Heart left ventricle (tissue), 16 donors: ENCODE results near the gene TRERF1. TPM values are rescaled to one million over a fixed set of nuclear protein-coding genes. Genes with fewer than 3 reads are reported as not detected.

Source experiments
- ATAC-seq, 4 donors: fragments of 200-7000 bp; cut with Tn5 transposase; one replicate each; pipeline ENCODE4 v1.9.1; 2020 to 2022; ENCODE audit warnings: moderate library complexity in 4 of 4, mild to moderate bottlenecking in 3 of 4, moderate number of reproducible peaks in 1 of 4
- DNase-seq, 5 donors: peaks; one replicate each; pipeline ENCODE4 v3.0.0-alpha.2; 2020
- H3K27ac ChIP-seq, 12 donors: fragments of 200-600 bp; sonication (generic) in 4 of 12; one replicate each; pipeline versions ENCODE4 v1.5.0 to v1.8.0; 2016 to 2022; ENCODE audit warnings: mild to moderate bottlenecking in 2 of 12
- H3K27me3 ChIP-seq, 9 donors: fragments of 200-600 bp; sonication (generic) in 2 of 9; one replicate each; pipeline versions ENCODE4 v1.5.1 to v1.8.0; 2016 to 2022; ENCODE audit warnings: mild to moderate bottlenecking in 3 of 9
- H3K36me3 ChIP-seq, 9 donors: fragments of 200-600 bp; sonication (generic) in 2 of 9; one replicate each; pipeline versions ENCODE4 v1.5.0 to v1.8.0; 2018 to 2022; ENCODE audit warnings: mild to moderate bottlenecking in 2 of 9
- H3K4me1 ChIP-seq, 12 donors: fragments of 200-600 bp; sonication (generic) in 4 of 12; one replicate each; pipeline versions ENCODE4 v1.5.0 to v1.8.0; 2016 to 2022; ENCODE audit warnings: mild to moderate bottlenecking in 3 of 12
- H3K4me3 ChIP-seq, 12 donors: fragments of 200-600 bp; sonication (generic) in 4 of 12; one replicate each; pipeline versions ENCODE4 v1.5.0 to v1.8.0; 2017 to 2022; ENCODE audit warnings: mild to moderate bottlenecking in 9 of 12, moderate library complexity in 4 of 12
- H3K9me3 ChIP-seq, 12 donors: fragments of 200-600 bp; sonication (generic) in 4 of 12; one replicate each; pipeline versions ENCODE4 v1.5.0 to v1.8.0; 2016 to 2022; ENCODE audit warnings: mild to moderate bottlenecking in 1 of 12
- CTCF ChIP-seq, 12 donors: fragments of 200-600 bp; sonication (generic) in 4 of 12; IDR thresholded peaks; one replicate each; pipeline versions ENCODE4 v1.5.0 to v1.8.0; 2018 to 2022; ENCODE audit warnings: antibody characterized with exemption in 12 of 12, mild to moderate bottlenecking in 5 of 12
- POLR2A ChIP-seq, 2 donors: fragments of 450-650 bp; IDR thresholded peaks; one replicate each; pipeline ENCODE4 v1.6.1; 2017; ENCODE audit warnings: antibody characterized with exemption in 2 of 2, mild to moderate bottlenecking in 2 of 2, moderate library complexity in 2 of 2
- WGBS, 4 donors: extraction: QIAGEN DNeasy Blood & Tissue Kit in 2 of 4; methylation state at CpG; one replicate each; pipeline versions ENCODE4 v1.1.5 to v1.1.7; 2013 to 2018; 5-methylcytosine and 5-hydroxymethylcytosine counted together
- intact Hi-C, 10 donors: fragments of 100-400 bp; cut with DNase I; formaldehyde crosslinking; loops; one replicate each; pipeline versions ENCODE4 v1.11.1 to v1.14.2; 2022
- polyA plus RNA-seq, 2 donors: library from polyadenylated mRNA; stranded (reverse); fragments of 200-250 nt; gene quantifications; one replicate each; pipeline ENCODE4 v1.2.3, GENCODE V29; 2013
- total RNA-seq, 9 donors: library from RNA; depleted of rRNA in 2 of 9; stranded (reverse); fragments of >200 nt in 2 of 9; fragmentation: NEBNext Ultra II Directional in 3 of 9; extraction: Animal tissue kit (Norgen Biotek cat#: 25700) in 3 of 9; gene quantifications; one replicate each; pipeline versions ENCODE4 v1.1.0 to v1.2.4, GENCODE V29; 2016 to 2023
- donor health status: ischemic (EF 13 %, LVEDD 7.1; RV severe dilation, severe dysfunction).
- donor health status: healthy with polysubstance abuse.
- donor health status: DM: no; HTN: yes; CAD: no.
- donor health status: DM: no; HTN: no; CAD: no.
- donor health status: ischemic (EF 25% LVEDD 6.9; RV normal size, moderate dysfunction).
- donor health status: ischemic (EF 25% LVEDD 5.7; RV mildly dilated, moderate dysfunction).
- donor health status: healthy.
- donor health status: DM: yes; HTN: yes; CAD: no.
- donor health status: ischemic (EF 35%, LVEDD 5.7; RV mildly dilated, moderate dysfunction).
- donor health status: nonischemic (EF 11% LVEDD 7.7; RV severe dilation, severe dysfunction).
- donor health status: DM: yes; HTN: yes; CAD: no.
- donor health status: PGD.
- donor health status: ischemic (EF 29% LVEDD 5.4; RV normal size, mild dysfunction).
- donor health status: nonischemic (EF 23%, LVEDD 6.1; RV moderate dilation, normal function).

The TRERF1 gene
- total and polyA plus RNA-seq, 11 donors = 0.53 to 4.5 (median 1.5) TPM

- no peak for DNase-seq
- no peaks in the 10 kb centered on the region for H3K27me3 ChIP-seq
- no peaks in the 10 kb centered on the region for H3K36me3 ChIP-seq
- no peaks in the 10 kb centered on the region for H3K9me3 ChIP-seq
- peak in 1 of 4 donors; percentile 25 for ATAC-seq
- no peak for TF ChIP-seq POLR2A (IDR thresholded peaks at IDR 0.05)
- no peak for TF ChIP-seq CTCF (IDR thresholded peaks at IDR 0.05)
- H3K4me1 ChIP-seq = peaks cover 0 to 6% (median 0%) of the 10 kb centered on the region in 12 donors
- H3K27ac ChIP-seq = no peak overlapping the region
- WGBS, 4 donors = 89 to 100% (median 94%) methylated on average over 4 of the region's 4 CpGs
- intact Hi-C loops = no loop called here
- no peak overlapping the region for H3K4me3 ChIP-seq
Observed at GRCh38 chr6:42184475-42184874, 267.3 kb downstream of the TRERF1 start.

GRCh38 chr6:42182101-42182500 is 269.6 kb downstream of the TRERF1 start:
- TF ChIP-seq POLR2A (IDR thresholded peaks at IDR 0.05) (no peak), CTCF (IDR thresholded peaks at IDR 0.05) (no peak)
- H3K27me3 ChIP-seq = peaks cover 0 to 11% (median 5%) of the 10 kb centered on the region in 9 donors
- H3K9me3 ChIP-seq = no peaks in the 10 kb centered on the region
- ATAC-seq = peak in 1 of 4 donors; percentile 12
- DNase-seq = peak in 1 of 5 donors; percentile 9
- H3K4me1 ChIP-seq = peaks cover 0 to 6% (median 0%) of the 10 kb centered on the region in 12 donors
- intact Hi-C loops = no loop called here
- WGBS, 4 donors = 56 to 71% (median 62%) methylated on average over 5 of the region's 5 CpGs
- H3K36me3 ChIP-seq = no peaks in the 10 kb centered on the region
- H3K27ac ChIP-seq = no peak overlapping the region
- no peak overlapping the region for H3K4me3 ChIP-seq

- intact Hi-C loops = no loop called here
Observed at GRCh38 chr6:42179945-42180313, 271.8 kb downstream of the TRERF1 start.

More at GRCh38 chr6:42179945-42180313, 271.8 kb downstream of the TRERF1 start:
- H3K27me3 ChIP-seq = peaks cover 0 to 11% (median 5%) of the 10 kb centered on the region in 9 donors
- no peak for ATAC-seq
- H3K4me3 ChIP-seq = no peak overlapping the region
- H3K27ac ChIP-seq = no peak overlapping the region
- WGBS, 4 donors = 74 to 89% (median 81%) methylated on average over 3 of the region's 3 CpGs
- TF ChIP-seq POLR2A (IDR thresholded peaks at IDR 0.05) = no peak
- TF ChIP-seq CTCF (IDR thresholded peaks at IDR 0.05) = no peak
- peaks cover 0 to 6% (median 0%) of the 10 kb centered on the region in 12 donors for H3K4me1 ChIP-seq
- no peak for DNase-seq
- no peaks in the 10 kb centered on the region for H3K36me3 ChIP-seq
- no peaks in the 10 kb centered on the region for H3K9me3 ChIP-seq
